K562 (cell line): ENCODE results near the gene BCL7C. TPM values are rescaled to one million over a fixed set of nuclear protein-coding genes. Genes with fewer than 3 reads are reported as not detected.

Experiments used
- ETS1 ChIP-seq: conservative IDR thresholded peaks from 2 replicates; pipeline ENCODE4 v1.6.1; 2011; ENCODE audit warnings: low read depth, mild to moderate bottlenecking, low read length; ENCODE audit not compliant: control insufficient read depth
- FIP1L1 ChIP-seq: fragments of 200-400 bp; formaldehyde crosslinking; IDR thresholded peaks from 2 replicates; pipeline ENCODE4 v1.6.1; 2018; ENCODE audit warnings: mild to moderate bottlenecking, low read depth, low read length; ENCODE audit not compliant: poor library complexity, severe bottlenecking
- GTF2B ChIP-seq: IDR thresholded peaks from 2 replicates; pipeline ENCODE4 v1.6.1; 2011; ENCODE audit not compliant: insufficient read length; ENCODE audit errors: extremely low read depth
- KLF6 ChIP-seq: fragments of 250-450 bp; sonication (Bioruptor Pico); IDR thresholded peaks from 2 replicates; pipeline ENCODE4 v1.4.0; 2020; ENCODE audit warnings: mild to moderate bottlenecking, moderate library complexity, borderline replicate concordance
- LEF1 ChIP-seq: fragments of 450-650 bp; IDR thresholded peaks from 2 replicates; pipeline ENCODE4 v1.6.1; 2016; ENCODE audit warnings: mild to moderate bottlenecking
- SIX5 ChIP-seq, 2 experiments: IDR thresholded peaks; 2 replicates each; pipeline ENCODE4 v1.6.1; 2011; ENCODE audit warnings: low read length in 2 of 2, borderline replicate concordance in 1 of 2, low read depth in 1 of 2, mild to moderate bottlenecking in 1 of 2, moderate library complexity in 1 of 2; ENCODE audit not compliant: insufficient read depth in 1 of 2
- SMARCA4 ChIP-seq: fragments of 450-650 bp; IDR thresholded peaks from 2 replicates; pipeline ENCODE4 v1.6.1; 2016
- TAF1 ChIP-seq: IDR thresholded peaks from 2 replicates; pipeline ENCODE4 v1.6.1; 2011; ENCODE audit warnings: mild to moderate bottlenecking, low read length, moderate library complexity; ENCODE audit not compliant: insufficient read depth, control insufficient read depth, severe bottlenecking; ENCODE audit errors: extremely low read depth
- THRB ChIP-seq: fragments of 450-650 bp; formaldehyde crosslinking; conservative IDR thresholded peaks from 2 replicates; pipeline ENCODE4 v1.4.0; 2022; ENCODE audit warnings: mild to moderate bottlenecking, missing genetic modification characterization
- USF1 ChIP-seq: sonication (generic); formaldehyde crosslinking; IDR thresholded peaks from 2 replicates; pipeline ENCODE4 v1.9.0; 2022; ENCODE audit warnings: mild to moderate bottlenecking, missing genetic modification reagents
- ZC3H8 ChIP-seq: fragments of 450-650 bp; IDR thresholded peaks from 2 replicates; pipeline ENCODE4 v1.6.1; 2017
- ZNF431 ChIP-seq: sonication (generic); formaldehyde crosslinking; IDR thresholded peaks from 2 replicates; pipeline ENCODE4 v1.8.0; 2022; ENCODE audit warnings: mild to moderate bottlenecking, missing genetic modification reagents
- ZNF592 ChIP-seq: fragments of 450-650 bp; IDR thresholded peaks from 2 replicates; pipeline ENCODE4 v1.6.1; 2017; ENCODE audit warnings: antibody characterized with exemption, mild to moderate bottlenecking
- polyA plus RNA-seq, 8 experiments: library from polyadenylated mRNA; depleted of rRNA in 4 of 8; stranded (reverse) in 5 of 8; unstranded in 3 of 8; fragments of >200 nt; fragmentation: Nextera tagmentation in 2 of 8; fragmentation: Illumina TruSeq in 1 of 8; extraction: Ambion mirVana in 2 of 8; extraction: Trizol in 1 of 8; gene quantifications; 2 replicates each; pipeline versions ENCODE4 v1.2.1 to v1.2.3, GENCODE V29; 2011 to 2014; ENCODE audit warnings: inconsistent platforms in 1 of 8, missing spikeins in 1 of 8
- total RNA-seq, 7 experiments: library from RNA; depleted of rRNA in 6 of 7; stranded (reverse); fragments of >200 nt in 6 of 7; fragmentation: Illumina TruSeq in 2 of 7; extraction: Trizol in 2 of 7; gene quantifications; 2 replicates each; pipeline versions ENCODE4 v1.2.1 to v1.2.3, GENCODE V29; 2011 to 2021; ENCODE audit warnings: low replicate concordance in 1 of 7
- TF ChIP-seq, protein P1 (sequence below): sonication (generic); IDR thresholded peaks from 2 replicates; pipeline ENCODE4 v1.6.1; 2016
- TF ChIP-seq, protein P2 (sequence below): sonication (generic); formaldehyde crosslinking; IDR thresholded peaks from 2 replicates; pipeline ENCODE4 v1.8.1; 2023; ENCODE audit warnings: mild to moderate bottlenecking, missing genetic modification reagents

BCL7C gene
- total and polyA plus RNA-seq, 9 of the 15 experiments (the other 6 are each of a cell fraction or from before 2014, with no cell fraction given) = 1.7 to 85.8 (median 19.6) TPM

DNA sequence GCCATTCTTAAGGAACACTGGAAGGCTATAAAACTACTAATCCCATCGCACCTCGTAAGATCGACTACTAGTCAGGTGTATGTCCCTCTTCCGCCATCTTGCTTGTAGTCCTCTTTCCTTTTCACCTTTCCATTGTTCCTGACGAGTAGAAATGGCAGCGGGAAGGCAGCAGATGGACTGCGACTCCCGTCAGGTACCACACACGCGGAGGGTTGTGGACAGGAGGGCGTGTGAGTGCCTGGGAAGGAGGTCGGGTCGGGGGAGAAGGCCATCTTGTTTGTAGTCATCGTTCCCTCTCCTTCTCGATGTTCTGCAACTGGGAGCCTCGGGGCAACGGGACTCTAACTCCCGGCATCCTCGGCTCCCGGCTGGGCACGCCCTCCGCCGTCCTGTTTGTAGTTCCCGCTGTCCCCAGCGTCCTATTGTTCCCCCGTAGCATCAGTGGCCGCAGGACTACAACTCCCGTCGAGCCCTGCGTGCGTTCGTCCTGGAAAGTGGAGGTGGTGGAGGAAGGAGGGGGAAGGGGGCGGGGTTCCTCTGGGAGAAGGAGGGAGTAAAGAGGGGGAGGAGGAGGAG, 29.2 kb upstream of the BCL7C start (continued):
- TF ChIP-seq, protein P1, sequence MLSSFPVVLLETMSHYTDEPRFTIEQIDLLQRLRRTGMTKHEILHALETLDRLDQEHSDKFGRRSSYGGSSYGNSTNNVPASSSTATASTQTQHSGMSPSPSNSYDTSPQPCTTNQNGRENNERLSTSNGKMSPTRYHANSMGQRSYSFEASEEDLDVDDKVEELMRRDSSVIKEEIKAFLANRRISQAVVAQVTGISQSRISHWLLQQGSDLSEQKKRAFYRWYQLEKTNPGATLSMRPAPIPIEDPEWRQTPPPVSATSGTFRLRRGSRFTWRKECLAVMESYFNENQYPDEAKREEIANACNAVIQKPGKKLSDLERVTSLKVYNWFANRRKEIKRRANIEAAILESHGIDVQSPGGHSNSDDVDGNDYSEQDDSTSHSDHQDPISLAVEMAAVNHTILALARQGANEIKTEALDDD = 0 out of 2 replicates have a peak, but pooled peaks have one; percentile 32
- TF ChIP-seq SIX5 (IDR thresholded peaks at IDR 0.05; ENCODE audit: borderline replicate concordance in 1 of 2, insufficient read depth in 1 of 2, low read depth in 1 of 2, low read length in 2 of 2) = peak; percentile 97 to 98
- TF ChIP-seq TAF1 = peak; percentile 65
- no peak for TF ChIP-seq FIP1L1
- no peak for TF ChIP-seq SMARCA4
- TF ChIP-seq, protein P2, sequence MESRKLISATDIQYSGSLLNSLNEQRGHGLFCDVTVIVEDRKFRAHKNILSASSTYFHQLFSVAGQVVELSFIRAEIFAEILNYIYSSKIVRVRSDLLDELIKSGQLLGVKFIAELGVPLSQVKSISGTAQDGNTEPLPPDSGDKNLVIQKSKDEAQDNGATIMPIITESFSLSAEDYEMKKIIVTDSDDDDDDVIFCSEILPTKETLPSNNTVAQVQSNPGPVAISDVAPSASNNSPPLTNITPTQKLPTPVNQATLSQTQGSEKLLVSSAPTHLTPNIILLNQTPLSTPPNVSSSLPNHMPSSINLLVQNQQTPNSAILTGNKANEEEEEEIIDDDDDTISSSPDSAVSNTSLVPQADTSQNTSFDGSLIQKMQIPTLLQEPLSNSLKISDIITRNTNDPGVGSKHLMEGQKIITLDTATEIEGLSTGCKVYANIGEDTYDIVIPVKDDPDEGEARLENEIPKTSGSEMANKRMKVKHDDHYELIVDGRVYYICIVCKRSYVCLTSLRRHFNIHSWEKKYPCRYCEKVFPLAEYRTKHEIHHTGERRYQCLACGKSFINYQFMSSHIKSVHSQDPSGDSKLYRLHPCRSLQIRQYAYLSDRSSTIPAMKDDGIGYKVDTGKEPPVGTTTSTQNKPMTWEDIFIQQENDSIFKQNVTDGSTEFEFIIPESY (CRISPR knock-in tag) = 0 out of 2 replicates have a peak, but pooled peaks have one; percentile 20
- no peak for TF ChIP-seq GTF2B
- 0 out of 2 replicates have a peak, but pooled peaks have one; percentile 35 for TF ChIP-seq THRB (CRISPR knock-in tag)
- no peak for TF ChIP-seq ZC3H8
- TF ChIP-seq ZNF431 = no peak
- peak; percentile 63 for TF ChIP-seq USF1
- peak; percentile 100 for TF ChIP-seq ETS1
- TF ChIP-seq ZNF592 = peak; percentile 57
- no peak for TF ChIP-seq LEF1
- TF ChIP-seq KLF6 = peak; percentile 77; the same call in 1 of the 2 replicates
